HepG2 (cell line): Measurements from ENCODE around the gene RNF149. TPM values are rescaled to one million over a fixed set of nuclear protein-coding genes. Genes with fewer than 3 reads are reported as not detected.

Experiments
- AKNA ChIP-seq: sonication (generic); formaldehyde crosslinking; IDR thresholded peaks from 2 replicates; pipeline ENCODE4 v1.4.0; 2020; ENCODE audit warnings: missing genetic modification reagents, borderline replicate concordance
- BCL6 ChIP-seq: IDR thresholded peaks from 2 replicates; pipeline ENCODE4 v1.6.1; 2016; ENCODE audit warnings: missing genetic modification reagents, missing compliant biosample characterization
- HDAC1 ChIP-seq: sonication (generic); formaldehyde crosslinking; IDR thresholded peaks from 2 replicates; pipeline ENCODE4 v1.5.1; 2020; ENCODE audit warnings: mild to moderate bottlenecking, missing genetic modification reagents
- IRF1 ChIP-seq: sonication (generic); formaldehyde crosslinking; IDR thresholded peaks from 2 replicates; pipeline ENCODE4 v1.4.0; 2020; ENCODE audit warnings: low read depth, mild to moderate bottlenecking, missing genetic modification reagents
- JDP2 ChIP-seq: sonication (generic); formaldehyde crosslinking; IDR thresholded peaks from 2 replicates; pipeline ENCODE4 v1.8.1; 2022; ENCODE audit warnings: missing genetic modification reagents, borderline replicate concordance
- NCOA1 ChIP-seq: sonication (generic); formaldehyde crosslinking; IDR thresholded peaks from 2 replicates; pipeline ENCODE4 v1.9.0; 2021; ENCODE audit warnings: missing genetic modification reagents
- NFATC3 ChIP-seq: sonication (generic); formaldehyde crosslinking; IDR thresholded peaks from 2 replicates; pipeline ENCODE4 v1.5.1; 2020; ENCODE audit warnings: mild to moderate bottlenecking, missing genetic modification reagents
- NKX3-1 ChIP-seq: sonication (generic); formaldehyde crosslinking; IDR thresholded peaks from 2 replicates; pipeline ENCODE4 v1.5.0; 2020; ENCODE audit warnings: missing genetic modification reagents
- RBM39 ChIP-seq: fragments of 200-400 bp; formaldehyde crosslinking; IDR thresholded peaks from one replicate; pipeline ENCODE4 v1.6.1; 2018; ENCODE audit warnings: antibody characterized with exemption, mild to moderate bottlenecking, low read depth, low read length; ENCODE audit not compliant: poor library complexity, severe bottlenecking
- SIN3B ChIP-seq: fragments of 150-350 bp; IDR thresholded peaks from 2 replicates; pipeline ENCODE4 v1.6.1; 2014; ENCODE audit warnings: low read length
- SMAD3 ChIP-seq: sonication (generic); formaldehyde crosslinking; IDR thresholded peaks from 2 replicates; pipeline ENCODE4 v1.4.0; 2020; ENCODE audit warnings: missing genetic modification reagents
- SMARCE1 ChIP-seq: fragments of 450-650 bp; IDR thresholded peaks from 2 replicates; pipeline ENCODE4 v1.6.1; 2017; ENCODE audit warnings: borderline replicate concordance
- SP5 ChIP-seq: IDR thresholded peaks from 2 replicates; pipeline ENCODE4 v1.6.1; 2016; ENCODE audit warnings: low read depth, borderline replicate concordance
- TOE1 ChIP-seq: sonication (generic); formaldehyde crosslinking; IDR thresholded peaks from 2 replicates; pipeline ENCODE4 v1.4.0; 2020; ENCODE audit warnings: mild to moderate bottlenecking, missing genetic modification reagents
- ZBTB20 ChIP-seq: sonication (generic); formaldehyde crosslinking; IDR thresholded peaks from 2 replicates; pipeline ENCODE4 v1.8.1; 2023; ENCODE audit warnings: missing genetic modification reagents, low read depth, mild to moderate bottlenecking, borderline replicate concordance
- ZFYVE20 ChIP-seq: sonication (generic); formaldehyde crosslinking; IDR thresholded peaks from 2 replicates; pipeline ENCODE4 v1.8.0; 2023; ENCODE audit warnings: low read depth, mild to moderate bottlenecking, moderate library complexity, missing genetic modification reagents, borderline replicate concordance
- ZNF10 ChIP-seq: sonication (generic); formaldehyde crosslinking; IDR thresholded peaks from 2 replicates; pipeline ENCODE4 v1.4.0; 2020; ENCODE audit warnings: mild to moderate bottlenecking, low read depth, missing genetic modification reagents, borderline replicate concordance
- ZNF484 ChIP-seq: sonication (generic); formaldehyde crosslinking; IDR thresholded peaks from 2 replicates; pipeline ENCODE4 v1.5.1; 2020; ENCODE audit warnings: mild to moderate bottlenecking, low read depth, missing genetic modification reagents, borderline replicate concordance
- ZNF563 ChIP-seq: sonication (generic); formaldehyde crosslinking; IDR thresholded peaks from 2 replicates; pipeline ENCODE4 v1.8.0; 2022; ENCODE audit warnings: mild to moderate bottlenecking, moderate library complexity, missing genetic modification reagents
- ZNF569 ChIP-seq: sonication (generic); formaldehyde crosslinking; IDR thresholded peaks from 2 replicates; pipeline ENCODE4 v1.5.0; 2020; ENCODE audit warnings: mild to moderate bottlenecking, missing genetic modification reagents, moderate library complexity, borderline replicate concordance
- ZNF614 ChIP-seq: IDR thresholded peaks from 2 replicates; pipeline ENCODE4 v1.6.1; 2018; ENCODE audit warnings: missing biosample characterization, missing genetic modification reagents, inconsistent platforms, borderline replicate concordance
- ZNF792 ChIP-seq: IDR thresholded peaks from 2 replicates; pipeline ENCODE4 v1.6.1; 2016
- polyA plus RNA-seq, 8 experiments: library from polyadenylated mRNA; depleted of rRNA in 3 of 8; stranded (reverse) in 7 of 8; unstranded in 1 of 8; fragments of >200 nt; fragmentation: Illumina TruSeq in 4 of 8; extraction: Trizol in 4 of 8; gene quantifications; 2 replicates each; pipeline versions ENCODE4 v1.2.1 to v1.2.3, GENCODE V29; 2011 to 2016; ENCODE audit warnings: low read depth in 4 of 8, missing spikeins in 1 of 8, mixed read lengths in 1 of 8; ENCODE audit not compliant: insufficient read depth in 1 of 8
- total RNA-seq, 5 experiments: library from RNA; depleted of rRNA; stranded (reverse); fragments of >200 nt; fragmentation: Illumina TruSeq; extraction: Trizol; gene quantifications; 2 replicates each; pipeline ENCODE4 v1.2.3, GENCODE V29; 2016; ENCODE audit warnings: low read depth in 1 of 5
- TF ChIP-seq, protein P1 (sequence below): fragments of 450-650 bp; IDR thresholded peaks from 2 replicates; pipeline ENCODE4 v1.6.1; 2016

Gene RNF149
- total and polyA plus RNA-seq, 2 of the 13 experiments (the other 11 are each of a cell fraction or from before 2014, with no cell fraction given) = 87.6 to 109 TPM

- TF ChIP-seq AKNA (CRISPR knock-in tag) (peak; percentile 39; the same call in 1 of the 2 replicates), JDP2 (peak; percentile 45; the same call in 1 of the 2 replicates), SP5 (CRISPR knock-in tag) (peak; percentile 83; the same call in 1 of the 2 replicates), ZNF792 (CRISPR knock-in tag) (peak; percentile 88), NCOA1 (CRISPR knock-in tag) (no peak; the same call in none of the 2 replicates), SIN3B (no peak), TOE1 (CRISPR knock-in tag) (0 out of 2 replicates have a peak, but pooled peaks have one; percentile 14), ZNF563 (CRISPR knock-in tag) (peak; percentile 90), ZNF484 (CRISPR knock-in tag) (peak; percentile 50), ZFYVE20 (CRISPR knock-in tag) (no peak), NKX3-1 (CRISPR knock-in tag) (peak; percentile 97; the same call in 1 of the 2 replicates), BCL6 (peak; percentile 88), ZBTB20 (CRISPR knock-in tag) (peak; percentile 90; the same call in 1 of the 2 replicates), IRF1 (CRISPR knock-in tag) (peak; percentile 87), ZNF614 (CRISPR knock-in tag) (peak; percentile 98; the same call in 1 of the 2 replicates), SMARCE1 (no peak), ZNF10 (CRISPR knock-in tag) (0 out of 2 replicates have a peak, but pooled peaks have one; percentile 46), SMAD3 (peak; percentile 84), NFATC3 (CRISPR knock-in tag) (no peak), RBM39 (peak; percentile 69), ZNF569 (peak; percentile 95), HDAC1 (peak; percentile 97)
- TF ChIP-seq, protein P1, sequence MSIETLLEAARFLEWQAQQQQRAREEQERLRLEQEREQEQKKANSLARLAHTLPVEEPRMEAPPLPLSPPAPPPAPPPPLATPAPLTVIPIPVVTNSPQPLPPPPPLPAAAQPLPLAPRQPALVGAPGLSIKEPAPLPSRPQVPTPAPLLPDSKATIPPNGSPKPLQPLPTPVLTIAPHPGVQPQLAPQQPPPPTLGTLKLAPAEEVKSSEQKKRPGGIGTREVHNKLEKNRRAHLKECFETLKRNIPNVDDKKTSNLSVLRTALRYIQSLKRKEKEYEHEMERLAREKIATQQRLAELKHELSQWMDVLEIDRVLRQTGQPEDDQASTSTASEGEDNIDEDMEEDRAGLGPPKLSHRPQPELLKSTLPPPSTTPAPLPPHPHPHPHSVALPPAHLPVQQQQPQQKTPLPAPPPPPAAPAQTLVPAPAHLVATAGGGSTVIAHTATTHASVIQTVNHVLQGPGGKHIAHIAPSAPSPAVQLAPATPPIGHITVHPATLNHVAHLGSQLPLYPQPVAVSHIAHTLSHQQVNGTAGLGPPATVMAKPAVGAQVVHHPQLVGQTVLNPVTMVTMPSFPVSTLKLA = peak; percentile 69; the same call in 1 of the 2 replicates
Observed at GRCh38 chr2:101308432-101309210, at the start of gene RNF149 (continued).
